AG08396 (cell line): ENCODE data around the gene HSPB7.
"Not testable (repeated sequence)": the region's sequence is repeated elsewhere in the genome, so short reads cannot be mapped to it uniquely, and the experiment has no call there.

Source experiments
- DNase-seq: peaks from one replicate; pipeline ENCODE4 v3.0.0; 2012; ENCODE audit warnings: low spot score, mixed read lengths

Gene HSPB7

GRCh38 chr1:16017461-16018303, at the start of gene HSPB7:
TSS of gene HSPB7 (minus strand) at chr1:16018043. CDS start at chr1:16017963, 80 bp downstream.
- peak; percentile 90 for DNase-seq

- DNase-seq: no peak
Measured at GRCh38 chr1:16067127-16067768, 49.4 kb upstream of the HSPB7 start.

GRCh38 chr1:16066245-16066644, 48.4 kb upstream of the HSPB7 start:
- DNase-seq: no peak

GRCh38 chr1:16065269-16065576, 47.4 kb upstream of the HSPB7 start:
- DNase-seq: no peak

- no peak for DNase-seq
Measured at GRCh38 chr1:16064536-16065268, 46.9 kb upstream of the HSPB7 start.

- DNase-seq: no peak
Measured at GRCh38 chr1:16063921-16064320, 46.1 kb upstream of the HSPB7 start.

GRCh38 chr1:16063226-16063829, 45.5 kb upstream of the HSPB7 start:
- DNase-seq: no peak

- DNase-seq: not testable (repeated sequence)
Measured at GRCh38 chr1:16062687-16063075, 44.8 kb upstream of the HSPB7 start.

GRCh38 chr1:16061989-16062686, 44.3 kb upstream of the HSPB7 start:
- DNase-seq: not testable (repeated sequence)

- no peak for DNase-seq
Measured at GRCh38 chr1:16061266-16061665, 43.4 kb upstream of the HSPB7 start.

- not testable (repeated sequence) for DNase-seq
Measured at GRCh38 chr1:16058394-16059120, 40.7 kb upstream of the HSPB7 start.

GRCh38 chr1:16057314-16057915, 39.6 kb upstream of the HSPB7 start:
- DNase-seq: not testable (repeated sequence)

GRCh38 chr1:16056521-16056912, 38.7 kb upstream of the HSPB7 start:
- DNase-seq: not testable (repeated sequence)

GRCh38 chr1:16055613-16056520, 38.0 kb upstream of the HSPB7 start:
- peak; percentile 88 for DNase-seq

- no peak for DNase-seq
Measured at GRCh38 chr1:16054598-16055540, 37.0 kb upstream of the HSPB7 start.

GRCh38 chr1:16053781-16054502, 36.1 kb upstream of the HSPB7 start:
- DNase-seq: no peak

GRCh38 chr1:16051949-16052348, 34.1 kb upstream of the HSPB7 start:
- not testable (repeated sequence) for DNase-seq

- DNase-seq: no peak
Measured at GRCh38 chr1:16051039-16051438, 33.2 kb upstream of the HSPB7 start.
